PC-3 (cell line): Measurements from ENCODE around the gene PTPN5. TPM values are rescaled to one million over a fixed set of nuclear protein-coding genes. Genes with fewer than 3 reads are reported as not detected.

Experiments
- ATAC-seq: fragments of 200-7000 bp; cut with Tn5 transposase; 2 replicates; pipeline ENCODE4 v1.9.1; 2020; ENCODE audit warnings: mild to moderate bottlenecking, moderate library complexity
- Bru-seq: library from RNA; stranded (reverse); fragments of 400-500 nt; gene quantifications from one replicate; lab custom pipeline; 2021; lab: Mats Ljungman, UMichigan
- BruChase-seq, 2 experiments: library from RNA; stranded (reverse); fragments of 400-500 nt; gene quantifications; one replicate each; lab custom pipeline; 2021; lab: Mats Ljungman, UMichigan
- BruUV-seq: library from RNA; stranded (reverse); fragments of 400-500 nt; replicated peaks from 2 replicates; lab custom pipeline; 2021; lab: Mats Ljungman, UMichigan
- CTCF ChIA-PET: fragments of 300-600 bp; sonication (Branson Sonifier 250); formaldehyde crosslinking; loops from one replicate; lab custom pipeline; 2022; ENCODE audit warnings: antibody characterized with exemption; lab: Charles Lee
- POLR2A ChIA-PET: fragments of 300-600 bp; sonication (Branson Sonifier 250); formaldehyde crosslinking; loops from one replicate; lab custom pipeline; 2022; ENCODE audit warnings: antibody characterized with exemption; ENCODE audit not compliant: unreplicated experiment; lab: Charles Lee
- DNase-seq: peaks from one replicate; pipeline ENCODE4 v3.0.0-alpha.2; 2015
- H2AFZ ChIP-seq: fragments of 300-600 bp; sonication (generic); 2 replicates; pipeline ENCODE4 v1.6.0; 2016; ENCODE audit warnings: antibody characterized with exemption, low read length
- H3F3A ChIP-seq: fragments of 300-600 bp; sonication (generic); one replicate; pipeline ENCODE4 v1.6.0; 2017; ENCODE audit warnings: antibody characterized with exemption, low read length, control low read depth, mild to moderate bottlenecking; ENCODE audit not compliant: unreplicated experiment
- H3K27ac ChIP-seq: fragments of 300-600 bp; sonication (generic); 2 replicates; pipeline ENCODE4 v1.5.1; 2016; ENCODE audit warnings: mild to moderate bottlenecking, low read length
- H3K27me3 ChIP-seq: fragments of 300-600 bp; sonication (generic); 2 replicates; pipeline ENCODE4 v1.6.1; 2016; ENCODE audit warnings: low read length, mixed read lengths
- H3K36me3 ChIP-seq: fragments of 300-600 bp; sonication (generic); 2 replicates; pipeline ENCODE4 v1.6.1; 2016; ENCODE audit warnings: low read depth, mixed run types, low read length, mixed read lengths
- H3K4me1 ChIP-seq: fragments of 300-600 bp; sonication (generic); 2 replicates; pipeline ENCODE4 v1.5.1; 2016; ENCODE audit warnings: low read length; ENCODE audit not compliant: insufficient read depth
- H3K4me2 ChIP-seq: fragments of 300-600 bp; sonication (generic); 2 replicates; pipeline ENCODE4 v1.6.0; 2016; ENCODE audit warnings: low read length
- H3K4me3 ChIP-seq: fragments of 300-600 bp; sonication (generic); 2 replicates; pipeline ENCODE4 v1.5.1; 2016; ENCODE audit warnings: mild to moderate bottlenecking, low read length, mixed read lengths
- H3K79me2 ChIP-seq: fragments of 300-600 bp; sonication (generic); 2 replicates; pipeline ENCODE4 v1.6.1; 2017; ENCODE audit warnings: low read length, mixed read lengths
- H3K9ac ChIP-seq: fragments of 300-600 bp; sonication (generic); 2 replicates; pipeline ENCODE4 v1.6.0; 2016; ENCODE audit warnings: mild to moderate bottlenecking, low read length
- H3K9me2 ChIP-seq: fragments of 300-600 bp; sonication (generic); replicated peaks from 2 replicates; pipeline ENCODE4 v1.6.1; 2016; ENCODE audit warnings: mixed run types, low read length, mixed read lengths
- H3K9me3 ChIP-seq: fragments of 300-600 bp; sonication (generic); 2 replicates; pipeline ENCODE4 v1.6.1; 2016; ENCODE audit warnings: low read length, mixed read lengths
- H4K20me1 ChIP-seq: fragments of 300-600 bp; sonication (generic); 2 replicates; pipeline ENCODE4 v1.6.1; 2016; ENCODE audit warnings: low read length, mixed read lengths
- EZH2 ChIP-seq: fragments of 300-600 bp; sonication (generic); IDR thresholded peaks from one replicate; pipeline ENCODE4 v1.6.1; 2017; ENCODE audit warnings: antibody characterized with exemption, mild to moderate bottlenecking, low read length; ENCODE audit not compliant: unreplicated experiment
- EZH2phosphoT487 ChIP-seq: fragments of 300-600 bp; sonication (generic); IDR thresholded peaks from 2 replicates; pipeline ENCODE4 v1.6.1; 2018; ENCODE audit warnings: mild to moderate bottlenecking, antibody characterized with exemption, low read length, borderline replicate concordance
- intact Hi-C: fragments of 100-400 bp; cut with micrococcal nuclease; formaldehyde crosslinking; loops from 2 replicates; pipeline ENCODE4 v1.9.0; 2023
- long read RNA-seq: library from polyadenylated mRNA; unstranded; transcript quantifications from one replicate; pipeline ENCODE4 v2.0.0, GENCODE V29; 2021; ENCODE audit not compliant: unreplicated experiment
- total RNA-seq: library from RNA; depleted of rRNA; stranded (reverse); fragments of >200 nt; gene quantifications from 2 replicates; pipeline ENCODE4 v1.2.3, GENCODE V29; 2014; rRNA removed
- TF ChIP-seq, protein P1 (sequence below): fragments of 300-600 bp; sonication (generic); conservative IDR thresholded peaks from 2 replicates; pipeline ENCODE4 v1.5.1; 2017; ENCODE audit warnings: antibody characterized with exemption, low read depth, mild to moderate bottlenecking, low read length

Gene PTPN5
- total RNA-seq (0.95 and 2.8 TPM in 2 replicates), Bru-seq, nascent RNA (percentile 30 among the genes with signal in this experiment), BruChase-seq, experiment 1, labeled RNA remaining after a 6-hour chase (percentile 25 among the genes with signal in this experiment), BruChase-seq, experiment 2, labeled RNA remaining after a 2-hour chase (percentile 22 among the genes with signal in this experiment)
- long read RNA-seq, partial matches to known transcripts: 1 of 7 reads
- long read RNA-seq, other reads (novel, unspliced or antisense): 3 of 7 reads

DNA sequence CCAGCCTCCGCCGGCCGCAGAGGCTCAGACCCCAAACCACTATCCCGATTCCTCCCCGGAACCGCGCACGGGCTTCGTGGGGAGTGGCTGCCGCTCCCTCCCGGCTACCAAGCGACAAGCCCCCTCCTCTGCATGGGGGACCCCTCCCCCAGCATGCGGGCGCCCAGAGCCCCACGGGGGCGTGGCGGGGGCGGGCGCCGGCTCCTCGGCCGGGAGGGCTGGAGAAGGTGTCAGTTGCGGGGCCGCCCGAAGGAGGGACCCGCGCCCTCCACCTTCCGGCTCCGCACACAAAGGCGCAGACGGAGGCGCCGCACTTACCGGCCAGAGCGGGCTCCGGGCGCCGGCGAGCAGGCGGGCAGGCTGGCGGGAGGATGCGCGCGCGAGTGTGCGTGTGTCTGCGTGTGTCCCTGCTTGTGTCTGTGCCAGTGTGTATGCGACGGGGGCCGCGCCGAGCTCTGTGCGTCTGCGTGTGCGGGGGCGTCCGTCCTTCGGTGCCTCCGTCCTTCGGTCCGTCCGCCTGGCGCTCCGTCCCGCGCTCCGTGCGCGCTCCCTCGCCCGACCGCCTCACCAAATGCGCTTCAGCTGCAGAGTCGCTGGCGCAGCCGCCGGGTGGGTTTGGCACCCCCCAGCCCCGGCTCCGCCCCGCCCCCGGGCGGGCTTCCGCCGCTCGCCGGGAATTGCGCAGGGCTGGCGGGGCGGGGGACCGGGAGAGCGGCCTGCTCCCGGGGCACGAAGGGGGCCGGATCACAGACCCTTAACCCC lies at the start of gene PTPN5:
Gene PTPN5 (minus strand): TSS at position 592 of the 762 bp plus-strand sequence. CDS start 19,840 bp downstream, outside the sequence.
- CTCF ChIA-PET: no interaction called here
- POLR2A ChIA-PET: no interaction called here
- BruUV-seq: no TSS peak

DNA sequence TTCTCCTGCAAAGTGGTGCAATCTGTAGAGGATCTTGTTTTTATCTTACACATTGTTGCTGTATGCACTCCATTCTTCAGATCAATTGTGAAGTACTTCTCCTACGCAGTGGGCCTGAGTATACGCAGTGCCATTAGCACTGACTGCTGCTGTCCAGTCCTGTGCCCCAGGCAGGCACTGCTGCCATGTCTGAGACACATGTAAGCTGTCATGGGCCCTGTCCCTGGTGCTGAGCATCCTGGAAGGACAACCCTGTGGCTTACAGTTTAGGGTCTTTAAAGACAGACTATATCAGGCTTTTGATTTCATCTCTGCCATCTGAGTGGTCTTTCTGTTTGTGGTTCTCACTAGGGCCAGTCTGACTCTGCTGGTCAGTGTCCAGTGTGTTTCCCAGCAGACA lies 44.8 kb upstream of the PTPN5 start:
- BruUV-seq: no TSS peak
- H3K79me2 ChIP-seq: no peaks in the 10 kb centered on the region
- no peak for ATAC-seq
- intact Hi-C loops: no loop called here
- H3K36me3 ChIP-seq: no peaks in the 10 kb centered on the region
- no peaks in the 10 kb centered on the region for H3K27me3 ChIP-seq
- TF ChIP-seq EZH2: no peak
- TF ChIP-seq, protein P1, sequence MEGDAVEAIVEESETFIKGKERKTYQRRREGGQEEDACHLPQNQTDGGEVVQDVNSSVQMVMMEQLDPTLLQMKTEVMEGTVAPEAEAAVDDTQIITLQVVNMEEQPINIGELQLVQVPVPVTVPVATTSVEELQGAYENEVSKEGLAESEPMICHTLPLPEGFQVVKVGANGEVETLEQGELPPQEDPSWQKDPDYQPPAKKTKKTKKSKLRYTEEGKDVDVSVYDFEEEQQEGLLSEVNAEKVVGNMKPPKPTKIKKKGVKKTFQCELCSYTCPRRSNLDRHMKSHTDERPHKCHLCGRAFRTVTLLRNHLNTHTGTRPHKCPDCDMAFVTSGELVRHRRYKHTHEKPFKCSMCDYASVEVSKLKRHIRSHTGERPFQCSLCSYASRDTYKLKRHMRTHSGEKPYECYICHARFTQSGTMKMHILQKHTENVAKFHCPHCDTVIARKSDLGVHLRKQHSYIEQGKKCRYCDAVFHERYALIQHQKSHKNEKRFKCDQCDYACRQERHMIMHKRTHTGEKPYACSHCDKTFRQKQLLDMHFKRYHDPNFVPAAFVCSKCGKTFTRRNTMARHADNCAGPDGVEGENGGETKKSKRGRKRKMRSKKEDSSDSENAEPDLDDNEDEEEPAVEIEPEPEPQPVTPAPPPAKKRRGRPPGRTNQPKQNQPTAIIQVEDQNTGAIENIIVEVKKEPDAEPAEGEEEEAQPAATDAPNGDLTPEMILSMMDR: no peak
- ChIA-PET POLR2A (no interaction called here), CTCF (no interaction called here)
- no peak overlapping the region for H3K4me2 ChIP-seq
- no peaks in the 10 kb centered on the region for H4K20me1 ChIP-seq
- no peaks in the 10 kb centered on the region for H3K9me2 ChIP-seq
- H3K27ac ChIP-seq: no peak overlapping the region
- no peaks in the 10 kb centered on the region for H3K4me1 ChIP-seq
- H3K9me3 ChIP-seq: no peaks in the 10 kb centered on the region
- peak; percentile 23 for DNase-seq
- H2AFZ ChIP-seq: no peak overlapping the region
- no peaks in the 10 kb centered on the region for H3F3A ChIP-seq
- no peak overlapping the region for H3K4me3 ChIP-seq
- no peak overlapping the region for H3K9ac ChIP-seq

More for the DNA sequence above, at the start of gene PTPN5:
- no peaks in the 10 kb centered on the region for H4K20me1 ChIP-seq
- no peaks in the 10 kb centered on the region for H3K36me3 ChIP-seq
- H3K9me2 ChIP-seq: no peaks in the 10 kb centered on the region
- H3K4me2 ChIP-seq: peak within 1 kb of the TSS; percentile 72
- peak within 1 kb of the TSS; percentile 56 for H3K4me3 ChIP-seq
- no peaks in the 10 kb centered on the region for H3F3A ChIP-seq
- intact Hi-C loops: no loop called here
- ATAC-seq: peak; percentile 18; the same call in 1 of the 2 replicates
- TF ChIP-seq EZH2: peak; percentile 31
- TF ChIP-seq, protein P1: no peak
- peak; percentile 4; the same call in 1 of the 2 replicates for TF ChIP-seq EZH2phosphoT487
- no peaks in the 10 kb centered on the region for H3K79me2 ChIP-seq
- H3K9ac ChIP-seq: no peak within 1 kb of the TSS
- no peak within 1 kb of the TSS for H3K27ac ChIP-seq
- H3K4me1 ChIP-seq: no peaks in the 10 kb centered on the region
- no peaks in the 10 kb centered on the region for H3K9me3 ChIP-seq
- no peak within 1 kb of the TSS for H2AFZ ChIP-seq
- H3K27me3 ChIP-seq: peaks cover 44% of the 10 kb centered on the region
- no peak for DNase-seq
